ENCODE measurements around the gene HDAC9.
"Not testable (repeated sequence)": the region's sequence is repeated elsewhere in the genome, so short reads cannot be mapped to it uniquely, and the experiment has no call there.

HDAC9 gene

GRCh38 chr7:18900803-18901202 lies 405.3 kb downstream of the HDAC9 start:
- DNase-seq (ENCODE audit: low read depth), result no peak

- no peak for DNase-seq (ENCODE audit: low read depth)
Measured at GRCh38 chr7:18901351-18901750, 405.8 kb downstream of the HDAC9 start.

GRCh38 chr7:18901982-18902421 lies 406.5 kb downstream of the HDAC9 start:
- no peak for DNase-seq (ENCODE audit: low read depth)

GRCh38 chr7:18902892-18903291 lies 407.3 kb downstream of the HDAC9 start:
- DNase-seq (ENCODE audit: low read depth), result no peak

- no peak for DNase-seq (ENCODE audit: low read depth)
Measured at GRCh38 chr7:18903695-18904094, 408.1 kb downstream of the HDAC9 start.

- DNase-seq (ENCODE audit: low read depth), result no peak
Measured at GRCh38 chr7:18905316-18905943, 409.9 kb downstream of the HDAC9 start.

GRCh38 chr7:18906901-18907300 lies 411.4 kb downstream of the HDAC9 start:
- no peak for DNase-seq (ENCODE audit: low read depth)

GRCh38 chr7:18913106-18913505 lies 417.6 kb downstream of the HDAC9 start:
- DNase-seq (ENCODE audit: low read depth), result no peak

GRCh38 chr7:18916826-18917225 lies 421.3 kb downstream of the HDAC9 start:
- no peak for DNase-seq (ENCODE audit: low read depth)

- DNase-seq (ENCODE audit: low read depth), result no peak
Measured at GRCh38 chr7:18927134-18927533, 431.6 kb downstream of the HDAC9 start.

GRCh38 chr7:18936265-18936664 lies 440.7 kb downstream of the HDAC9 start:
- DNase-seq (ENCODE audit: low read depth), result no peak

GRCh38 chr7:18939771-18940592 lies 444.4 kb downstream of the HDAC9 start:
- no peak for DNase-seq (ENCODE audit: low read depth)

GRCh38 chr7:18940593-18941134 lies 445.1 kb downstream of the HDAC9 start:
- no peak for DNase-seq (ENCODE audit: low read depth)

GRCh38 chr7:18941207-18941606 lies 445.7 kb downstream of the HDAC9 start:
- DNase-seq (ENCODE audit: low read depth), result no peak

- no peak for DNase-seq (ENCODE audit: low read depth)
Measured at GRCh38 chr7:18948521-18948920, 453.0 kb downstream of the HDAC9 start.

- DNase-seq (ENCODE audit: low read depth), result no peak
Measured at GRCh38 chr7:18952846-18953245, 457.3 kb downstream of the HDAC9 start.

- no peak for DNase-seq (ENCODE audit: low read depth)
Measured at GRCh38 chr7:18958627-18959026, 463.1 kb downstream of the HDAC9 start.

- DNase-seq (ENCODE audit: low read depth), result no peak
Measured at GRCh38 chr7:18960725-18961124, 465.2 kb downstream of the HDAC9 start.

GRCh38 chr7:18962031-18962430 lies 466.5 kb downstream of the HDAC9 start:
- DNase-seq (ENCODE audit: low read depth), result no peak

GRCh38 chr7:18965657-18966056 lies 470.1 kb downstream of the HDAC9 start:
- no peak for DNase-seq (ENCODE audit: low read depth)

GRCh38 chr7:18967755-18968154 lies 472.2 kb downstream of the HDAC9 start:
- not testable (repeated sequence) for DNase-seq (ENCODE audit: low read depth)

- DNase-seq (ENCODE audit: low read depth), result no peak
Measured at GRCh38 chr7:18971839-18972238, 476.3 kb downstream of the HDAC9 start.

GRCh38 chr7:18974803-18975202 lies 479.3 kb downstream of the HDAC9 start:
- no peak for DNase-seq (ENCODE audit: low read depth)
